ENCODE results near the gene OSBPL6.

- TF ChIP-seq EZH2phosphoT487 (IDR thresholded peaks at IDR 0.05; ENCODE audit: low read length) = no peak
- TF ChIP-seq, protein P1, sequence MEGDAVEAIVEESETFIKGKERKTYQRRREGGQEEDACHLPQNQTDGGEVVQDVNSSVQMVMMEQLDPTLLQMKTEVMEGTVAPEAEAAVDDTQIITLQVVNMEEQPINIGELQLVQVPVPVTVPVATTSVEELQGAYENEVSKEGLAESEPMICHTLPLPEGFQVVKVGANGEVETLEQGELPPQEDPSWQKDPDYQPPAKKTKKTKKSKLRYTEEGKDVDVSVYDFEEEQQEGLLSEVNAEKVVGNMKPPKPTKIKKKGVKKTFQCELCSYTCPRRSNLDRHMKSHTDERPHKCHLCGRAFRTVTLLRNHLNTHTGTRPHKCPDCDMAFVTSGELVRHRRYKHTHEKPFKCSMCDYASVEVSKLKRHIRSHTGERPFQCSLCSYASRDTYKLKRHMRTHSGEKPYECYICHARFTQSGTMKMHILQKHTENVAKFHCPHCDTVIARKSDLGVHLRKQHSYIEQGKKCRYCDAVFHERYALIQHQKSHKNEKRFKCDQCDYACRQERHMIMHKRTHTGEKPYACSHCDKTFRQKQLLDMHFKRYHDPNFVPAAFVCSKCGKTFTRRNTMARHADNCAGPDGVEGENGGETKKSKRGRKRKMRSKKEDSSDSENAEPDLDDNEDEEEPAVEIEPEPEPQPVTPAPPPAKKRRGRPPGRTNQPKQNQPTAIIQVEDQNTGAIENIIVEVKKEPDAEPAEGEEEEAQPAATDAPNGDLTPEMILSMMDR (IDR thresholded peaks at IDR 0.05; ENCODE audit: low read length) = no peak
These were observed 76.0 kb downstream of the OSBPL6 start for GRCh38 chr2:178270338-178270737.
